GM19035 (cell line): ENCODE data around the gene CLEC1B.
"Not testable (repeated sequence)": the region's sequence is repeated elsewhere in the genome, so short reads cannot be mapped to it uniquely, and the experiment has no call there.

Source experiments
- ATAC-seq: cut with Tn5 transposase; IDR thresholded peaks from one replicate; pipeline ENCODE4 v1.9.1; 2021; ENCODE audit not compliant: unreplicated experiment

Gene CLEC1B

DNA sequence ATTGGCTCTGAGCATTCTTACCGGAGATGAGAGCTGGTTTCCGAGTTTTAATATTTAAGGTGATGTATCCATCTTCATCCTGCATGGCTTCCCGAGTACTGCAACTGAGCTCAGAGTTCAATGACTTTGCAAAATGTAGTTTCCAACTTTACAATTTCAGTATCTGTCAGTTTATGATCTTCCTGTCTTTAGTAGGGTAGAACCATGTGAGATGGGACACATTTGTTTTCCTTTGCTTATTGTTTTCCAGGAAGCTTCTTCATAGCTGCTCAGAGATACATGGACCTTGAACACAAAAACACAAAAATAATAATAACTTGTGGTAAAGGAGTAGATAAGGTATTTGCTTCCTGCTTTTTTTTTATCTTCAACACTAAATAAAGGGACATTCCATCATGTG is at the start of gene CLEC1B:
Gene CLEC1B, minus strand, starts transcription at position 106 of the 400 bp plus-strand sequence. Its CDS starts 21 bp downstream, at position 85.
- ATAC-seq = no peak

- ATAC-seq = no peak
Measured at GRCh38 chr12:10048526-10048925, 49.6 kb upstream of the CLEC1B start.

DNA sequence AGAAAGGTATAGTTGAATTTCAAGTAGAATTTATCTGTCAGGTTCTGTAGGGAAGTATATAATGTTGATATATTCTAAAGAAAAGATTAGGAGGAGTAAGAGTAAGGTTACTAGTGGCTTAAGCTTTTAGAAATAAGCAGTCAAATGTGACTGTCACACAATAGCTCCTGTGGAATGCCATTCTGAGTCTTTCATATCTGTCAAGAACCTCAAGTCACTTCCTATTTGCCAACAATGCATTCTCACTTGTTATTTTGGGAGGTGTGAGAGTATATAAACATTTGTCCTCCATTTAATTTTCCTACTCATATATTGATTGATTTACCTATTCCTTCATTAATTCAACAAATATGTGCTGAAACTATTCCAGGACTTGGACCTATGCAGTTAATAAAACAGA is 43.2 kb upstream of the CLEC1B start:
- ATAC-seq = no peak

- ATAC-seq = no peak
Measured at GRCh38 chr12:10033783-10034545, 35.0 kb upstream of the CLEC1B start.

- ATAC-seq = no peak
Measured at GRCh38 chr12:10031771-10032175, 32.9 kb upstream of the CLEC1B start.

DNA sequence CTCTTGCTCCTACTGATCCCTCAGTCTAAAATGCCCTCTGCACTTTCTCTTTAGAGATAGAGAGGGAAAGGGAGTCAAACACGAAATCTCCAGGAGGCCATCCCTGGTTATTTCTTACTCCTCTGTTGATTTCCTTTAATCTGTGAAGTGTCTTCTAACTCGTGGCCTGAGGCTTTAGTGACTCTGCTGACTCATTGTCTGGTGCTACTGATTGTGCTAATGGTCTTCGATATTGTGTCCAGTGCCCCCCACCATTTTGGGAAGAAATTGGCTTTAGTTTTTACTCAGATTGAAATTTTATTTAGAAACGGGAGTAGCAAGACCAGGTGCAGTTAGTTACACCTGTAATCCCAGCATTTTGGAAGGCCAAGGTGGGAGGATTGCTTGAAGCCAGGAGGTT is 32.4 kb upstream of the CLEC1B start:
- no peak for ATAC-seq

DNA sequence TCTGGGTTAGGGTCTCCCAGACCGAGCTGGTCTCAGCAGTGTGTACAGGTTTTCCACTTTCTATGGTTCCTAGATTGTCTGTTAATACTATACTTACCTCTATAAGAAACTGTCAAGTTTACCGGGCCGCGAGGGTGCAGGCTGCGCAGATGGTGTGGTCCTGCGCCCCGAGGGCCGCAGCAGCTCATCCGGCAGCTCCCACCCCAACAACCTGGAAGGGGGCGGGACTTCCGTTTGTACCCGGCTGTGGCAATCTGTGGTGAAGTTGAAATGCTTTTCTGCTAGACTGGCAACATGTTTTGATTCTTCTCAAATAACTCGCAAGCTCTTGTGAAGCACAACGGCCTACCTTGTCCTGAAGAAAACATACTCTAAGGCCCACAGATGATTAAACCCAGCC is 31.5 kb upstream of the CLEC1B start, which contains the start of gene CLEC9A:
Gene CLEC9A, plus strand, starts transcription at position 237 of the 400 bp plus-strand sequence. CDS start 22,006 bp downstream, outside the sequence.
- no peak for ATAC-seq

- ATAC-seq = no peak
Measured at GRCh38 chr12:10027721-10028120, 28.8 kb upstream of the CLEC1B start.

DNA sequence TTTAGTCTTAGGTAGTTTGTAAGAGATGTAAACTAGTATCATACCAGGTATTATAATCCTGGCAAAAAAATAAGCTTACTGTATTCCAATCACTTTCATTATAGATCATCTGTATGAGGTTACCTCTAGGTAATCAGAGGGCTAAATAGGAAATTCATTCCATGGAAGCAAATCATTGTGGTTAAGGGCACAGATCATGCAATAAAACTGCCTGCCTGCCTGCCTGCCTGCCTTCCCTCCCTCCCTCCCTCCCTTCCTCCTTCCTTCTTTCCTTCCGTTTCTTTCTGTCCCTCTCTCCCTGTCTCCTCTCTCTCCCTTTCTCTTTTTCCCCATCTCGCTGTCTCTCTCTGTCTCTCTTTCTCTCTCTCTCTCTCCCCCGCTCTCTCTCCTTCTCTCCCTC is 28.4 kb upstream of the CLEC1B start:
- ATAC-seq = no peak

- ATAC-seq = not testable (repeated sequence)
Measured at GRCh38 chr12:10026666-10027065, 27.7 kb upstream of the CLEC1B start.

GRCh38 chr12:10025236-10025635 is 26.3 kb upstream of the CLEC1B start:
- no peak for ATAC-seq

GRCh38 chr12:10021342-10021741 is 22.4 kb upstream of the CLEC1B start:
- no peak for ATAC-seq

GRCh38 chr12:10018386-10018785 is 19.5 kb upstream of the CLEC1B start:
- no peak for ATAC-seq

DNA sequence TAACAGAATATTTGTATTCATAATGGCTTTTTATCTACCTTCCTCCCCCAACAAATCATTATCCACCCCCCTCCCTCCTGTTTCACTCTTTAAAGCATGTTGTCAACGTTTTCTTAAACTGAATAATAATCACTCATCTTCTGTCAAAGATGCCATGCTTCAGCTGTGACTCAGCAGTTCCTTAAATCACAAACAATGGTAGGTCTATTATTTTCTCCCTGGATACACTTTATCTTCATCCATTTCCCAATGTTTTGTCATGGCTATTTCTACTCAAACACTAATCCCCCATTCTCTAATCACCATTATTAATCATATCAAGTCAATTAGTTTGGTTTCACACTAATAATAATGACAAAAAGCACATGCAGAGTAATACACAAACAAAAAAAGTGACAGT is 18.0 kb upstream of the CLEC1B start:
- no peak for ATAC-seq

DNA sequence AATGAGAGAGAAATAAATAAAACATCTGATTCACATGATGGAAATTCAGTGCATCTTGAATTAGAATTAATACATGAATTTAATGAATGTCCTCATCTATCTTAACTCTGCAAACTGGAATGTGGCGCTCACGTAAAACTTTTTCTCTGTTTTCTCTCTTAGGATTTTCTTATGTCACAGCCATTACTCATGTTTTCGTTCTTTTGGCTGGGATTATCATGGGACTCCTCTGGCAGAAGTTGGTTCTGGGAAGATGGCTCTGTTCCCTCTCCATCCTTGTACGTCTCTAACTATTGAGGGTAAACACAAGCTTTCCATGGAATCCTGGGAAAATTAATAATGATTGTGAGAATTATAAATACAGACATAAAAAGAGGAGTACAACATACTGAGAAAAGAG is 16.5 kb upstream of the CLEC1B start:
- no peak for ATAC-seq

DNA sequence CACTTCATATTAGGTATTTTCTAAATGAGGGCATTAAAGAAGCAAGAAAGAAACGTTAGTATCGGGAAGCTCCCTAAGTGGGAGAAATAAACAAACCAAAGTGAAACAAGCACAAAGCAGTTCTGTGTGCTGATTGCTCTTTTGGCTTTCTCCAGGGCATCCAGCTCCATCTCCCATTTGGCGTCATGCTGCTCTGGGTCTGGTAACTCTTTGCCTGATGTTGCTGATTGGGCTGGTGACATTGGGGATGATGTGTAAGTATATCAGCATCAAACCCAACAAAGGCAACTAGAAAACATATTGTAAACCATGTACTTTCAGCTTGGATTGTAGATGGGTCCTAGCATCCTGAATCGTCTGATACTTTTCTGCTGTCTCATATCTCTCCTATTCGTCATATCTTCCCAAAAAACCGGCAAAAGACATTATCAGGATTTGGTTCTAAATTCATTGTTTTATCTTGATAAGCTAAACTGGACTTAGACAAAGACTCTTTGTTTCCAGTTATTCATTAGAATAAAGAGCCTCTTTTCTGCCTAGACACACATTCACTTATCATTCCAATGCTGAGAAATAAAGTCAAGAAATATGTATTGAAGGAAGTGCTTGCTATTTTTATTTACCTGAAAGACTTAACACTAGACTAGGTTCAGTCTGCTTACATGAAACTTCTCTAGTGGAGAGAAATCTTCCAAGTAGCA is 13.9 kb upstream of the CLEC1B start:
- no peak for ATAC-seq

GRCh38 chr12:10001171-10001776 is 2.4 kb upstream of the CLEC1B start:
- no peak for ATAC-seq

- ATAC-seq = no peak
Measured at GRCh38 chr12:9992296-9992695, 6.6 kb downstream of the CLEC1B start.

DNA sequence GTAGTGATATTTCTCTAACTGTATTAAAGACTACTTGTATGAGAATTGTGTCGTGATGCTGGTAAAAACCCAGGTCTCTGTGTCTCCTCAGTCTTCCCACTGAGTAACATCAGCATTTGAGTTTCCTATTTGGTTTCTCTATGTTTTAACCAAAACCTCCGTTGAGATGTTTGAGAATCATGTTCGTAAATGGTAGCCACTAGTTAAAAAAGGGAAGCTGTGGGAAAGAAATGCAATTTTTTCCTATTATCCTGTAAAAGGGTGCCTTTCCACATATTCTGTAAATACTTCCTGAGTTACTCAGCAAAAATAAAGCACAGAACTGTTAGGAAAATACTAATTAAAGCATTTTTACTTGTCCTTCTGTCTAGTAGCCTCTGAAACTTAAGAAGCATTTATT is 7.0 kb downstream of the CLEC1B start:
- ATAC-seq = no peak

GRCh38 chr12:9980126-9980525 is 18.8 kb downstream of the CLEC1B start:
- no peak for ATAC-seq

DNA sequence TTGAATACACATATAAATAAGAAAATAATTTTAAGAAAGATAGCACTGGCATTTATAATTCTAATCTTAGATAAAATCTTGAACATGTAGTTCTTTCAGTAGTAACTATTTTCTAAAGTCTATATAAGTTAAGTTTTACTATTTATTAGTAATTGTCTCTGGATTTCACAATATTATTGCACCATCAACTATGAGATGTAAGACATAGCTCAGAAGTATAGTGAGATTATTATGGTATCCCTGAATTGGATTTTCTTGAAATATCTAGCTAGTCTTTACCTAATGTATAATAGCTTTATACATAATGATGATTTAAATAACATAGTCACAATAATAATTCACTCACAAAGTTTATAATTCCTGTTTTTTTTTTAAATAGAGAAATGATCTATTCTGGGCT is 21.0 kb downstream of the CLEC1B start:
- no peak for ATAC-seq

GRCh38 chr12:9976626-9977025 is 22.3 kb downstream of the CLEC1B start:
- ATAC-seq = not testable (repeated sequence)
